ENCODE measurements around the gene IQSEC2.
A peak's percentile ranks its signal among the peaks of the same experiment; 100 is the strongest.

IQSEC2 gene

GRCh38 chrX:53241558-53241957, 39.8 kb downstream of the IQSEC2 start:
- no peak for DNase-seq

DNA sequence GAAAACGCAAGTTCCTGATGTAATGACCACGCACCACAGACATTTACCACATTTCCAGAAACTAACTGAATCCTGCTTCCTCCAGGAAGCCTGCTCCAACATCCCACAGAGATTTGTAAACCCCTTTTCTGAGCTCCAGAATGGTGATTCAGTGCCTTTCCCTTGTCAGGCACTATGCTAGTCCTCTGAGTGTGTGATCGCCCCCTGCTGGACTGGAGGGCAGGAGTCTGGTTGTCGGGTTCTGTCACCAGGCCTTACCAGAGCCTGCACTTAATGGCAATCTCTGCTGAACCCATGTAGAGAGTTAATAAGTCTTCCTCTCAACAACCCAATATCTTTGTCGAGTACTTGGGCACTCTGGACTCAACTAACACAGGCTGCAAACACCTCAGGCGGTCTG, 41.9 kb downstream of the IQSEC2 start:
- DNase-seq = no peak

DNA sequence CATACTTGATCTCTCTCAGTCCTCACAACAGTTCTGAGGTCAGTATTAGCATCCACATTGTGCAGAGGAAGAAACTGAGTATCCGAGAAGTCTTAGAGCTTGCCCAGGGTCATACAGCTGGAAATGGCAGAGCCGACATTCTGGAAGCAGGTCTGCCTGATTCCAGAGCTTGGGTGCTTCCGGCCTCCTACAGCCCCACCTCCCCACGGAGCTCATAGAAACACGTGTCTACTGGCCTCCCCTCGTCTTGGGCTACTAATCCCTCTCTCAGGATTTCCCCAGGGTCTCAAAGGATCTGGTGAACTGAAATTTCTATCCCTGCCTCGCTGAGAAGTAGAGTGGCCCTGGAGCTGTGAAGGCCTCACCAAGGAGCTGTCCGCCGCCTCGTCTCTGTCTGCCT, 44.3 kb downstream of the IQSEC2 start:
- DNase-seq = no peak

GRCh38 chrX:53236025-53236679, 45.2 kb downstream of the IQSEC2 start:
- DNase-seq = no peak

DNA sequence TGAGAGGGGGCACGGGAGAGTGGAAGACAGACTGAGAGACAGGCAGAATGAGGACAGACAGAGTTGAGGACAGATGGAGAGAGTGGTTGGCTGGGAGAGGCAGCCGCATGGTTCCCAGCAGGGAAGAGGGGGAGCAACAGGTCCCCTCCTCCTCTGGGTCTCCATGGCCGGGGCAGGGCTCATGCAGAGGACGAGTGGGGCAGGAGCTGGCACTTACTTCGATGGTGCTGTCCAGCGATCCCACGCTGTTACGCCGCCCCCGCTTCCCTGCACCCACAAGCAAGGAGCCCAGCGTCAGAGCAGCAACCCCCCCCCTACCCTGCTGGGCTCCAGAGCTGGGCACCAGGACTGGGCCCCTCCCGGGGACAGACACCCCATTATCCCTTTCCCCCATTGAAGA, 45.8 kb downstream of the IQSEC2 start:
- DNase-seq = no peak

DNA sequence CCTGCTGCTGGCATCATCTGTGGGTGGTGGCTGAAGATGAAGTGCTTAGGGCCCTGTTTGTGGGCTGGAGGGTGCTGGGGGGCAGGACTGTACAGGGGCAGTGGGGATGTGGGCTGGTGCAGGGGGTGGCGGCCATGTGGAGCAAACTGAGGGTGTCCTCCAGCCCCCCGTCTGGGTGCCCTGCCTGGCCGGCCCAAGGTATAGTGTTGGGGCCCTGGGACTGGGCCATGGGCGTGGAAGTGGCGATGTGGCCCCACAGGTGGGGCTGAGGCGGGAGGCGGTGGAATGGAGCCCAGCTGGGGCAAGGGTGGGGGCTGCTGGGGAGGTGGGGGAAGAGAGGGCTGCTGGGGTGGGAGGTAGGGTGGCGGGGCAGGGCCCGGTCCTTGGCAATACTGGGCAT, 46.9 kb downstream of the IQSEC2 start:
- DNase-seq = no peak

DNA sequence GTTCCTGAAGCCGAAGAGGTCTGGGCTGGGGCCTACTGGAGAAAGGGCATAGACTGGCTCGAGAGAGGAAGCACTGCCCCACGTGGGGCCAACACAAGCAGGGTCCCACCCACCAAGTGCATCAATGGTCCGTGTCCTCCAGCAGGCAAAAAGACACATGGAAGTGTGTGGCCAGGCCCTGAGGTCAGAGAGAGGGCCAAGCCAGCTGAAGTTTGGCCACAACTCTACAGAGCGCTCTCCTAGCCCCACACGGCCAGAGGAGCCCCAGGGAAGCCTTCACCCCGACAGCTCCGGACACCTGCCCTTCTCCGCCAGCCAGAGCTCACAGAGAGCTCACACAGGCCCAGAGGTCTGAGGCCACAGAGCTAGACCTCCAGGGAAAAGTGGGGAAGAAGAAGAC, 47.8 kb downstream of the IQSEC2 start:
- DNase-seq = no peak

DNA sequence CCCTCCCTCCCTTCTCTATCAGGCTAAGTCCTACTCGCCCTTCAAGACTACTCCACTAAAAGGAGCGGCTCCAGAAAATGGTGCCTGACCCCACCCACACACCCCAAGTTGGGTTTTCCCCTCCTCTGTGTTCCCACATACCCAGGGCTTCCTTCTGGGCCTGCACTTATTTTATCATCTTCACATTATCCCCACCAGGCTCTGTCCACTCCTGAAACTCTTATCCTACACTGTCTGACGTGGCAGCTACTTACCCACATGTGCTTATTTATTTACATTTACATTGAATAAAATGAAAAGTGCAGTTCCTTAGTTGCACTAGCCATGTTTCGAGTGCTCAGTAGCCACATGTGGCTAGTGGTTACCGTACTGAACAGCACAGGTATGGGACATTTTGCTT, 51.3 kb downstream of the IQSEC2 start:
- DNase-seq = no peak

DNA sequence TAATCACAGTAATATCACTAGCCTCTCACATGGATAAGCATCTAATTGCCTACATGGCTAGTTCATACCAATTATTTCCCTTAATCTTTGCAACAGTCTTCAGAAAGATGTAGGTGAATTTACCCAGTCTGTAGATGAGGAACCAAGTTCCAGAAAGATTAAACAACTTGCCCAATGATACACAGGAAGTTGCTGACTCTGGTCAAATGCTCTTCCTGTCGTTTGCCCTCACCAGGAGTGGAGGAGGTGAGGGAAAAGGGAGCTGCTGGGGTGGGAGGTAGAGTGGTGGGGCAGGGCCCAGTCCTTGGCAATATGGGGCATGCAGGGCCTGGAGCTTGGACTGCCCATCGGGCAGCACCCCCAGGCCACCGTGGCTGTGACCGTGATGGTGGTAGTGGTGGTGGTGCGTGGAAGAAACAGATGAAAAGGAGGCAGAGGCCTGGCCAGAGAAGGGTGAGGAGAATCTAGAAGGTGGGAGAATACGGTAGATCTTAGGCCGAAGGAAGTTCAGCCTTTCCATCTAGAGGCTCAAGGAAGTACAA, 54.1 kb downstream of the IQSEC2 start:
- DNase-seq = no peak

DNA sequence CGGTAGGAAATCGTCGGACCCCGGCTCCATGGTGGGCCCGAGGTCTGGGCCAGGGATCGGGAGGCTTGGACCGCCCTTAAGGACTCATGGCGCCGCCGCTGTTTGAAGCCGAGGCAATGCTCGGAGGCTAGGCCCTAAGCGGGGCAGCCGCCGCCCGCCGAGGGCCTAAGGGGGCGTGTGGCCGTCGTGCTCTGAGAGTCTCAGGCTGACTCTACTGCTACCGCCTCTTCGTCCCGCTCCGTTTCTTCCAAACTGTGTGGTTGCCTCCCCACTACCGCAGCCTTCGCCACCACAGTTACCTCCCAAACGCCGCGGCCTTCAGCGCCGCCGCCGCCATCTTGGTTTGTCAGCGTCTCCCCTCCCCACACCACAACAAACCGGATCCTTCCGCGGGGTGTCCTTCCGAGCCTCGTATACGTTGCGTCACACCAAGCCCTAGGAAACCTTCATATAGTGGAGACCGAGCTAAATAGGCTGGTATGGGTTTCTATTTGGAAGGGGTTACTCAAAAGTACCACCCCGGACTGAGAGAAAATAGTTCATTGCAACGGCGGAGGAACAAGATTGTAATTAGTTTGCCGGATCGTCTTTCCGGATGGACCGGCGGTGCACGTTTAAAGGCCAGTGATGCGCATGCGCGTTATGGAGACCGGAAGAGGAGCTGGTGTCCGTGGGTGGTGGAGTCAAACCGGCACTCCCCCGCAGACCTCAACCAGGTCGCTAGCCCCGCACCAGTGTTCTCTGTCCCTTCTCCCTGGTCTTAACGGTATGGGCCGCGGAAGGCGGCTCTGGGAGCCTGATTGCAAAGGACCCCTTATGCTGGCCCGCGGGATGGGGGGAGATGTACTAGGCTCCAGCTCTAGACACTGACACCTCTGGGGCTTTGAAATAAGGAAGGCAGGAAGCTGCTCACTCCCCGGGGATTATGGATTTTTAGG, 56.3 kb downstream of the IQSEC2 start, which contains the start of gene KDM5C:
Gene KDM5C (minus strand): TSS at position 348 of the 938 bp plus-strand sequence. CDS start 318 bp downstream, at position 30.
- peak; percentile 81 to 82 for DNase-seq

- DNase-seq = no peak
Measured at GRCh38 chrX:53223955-53224859, 57.2 kb downstream of the IQSEC2 start.

GRCh38 chrX:53223068-53223693, 58.2 kb downstream of the IQSEC2 start:
- DNase-seq = no peak
